ENCODE measurements around the gene KISS1.

The KISS1 gene

DNA sequence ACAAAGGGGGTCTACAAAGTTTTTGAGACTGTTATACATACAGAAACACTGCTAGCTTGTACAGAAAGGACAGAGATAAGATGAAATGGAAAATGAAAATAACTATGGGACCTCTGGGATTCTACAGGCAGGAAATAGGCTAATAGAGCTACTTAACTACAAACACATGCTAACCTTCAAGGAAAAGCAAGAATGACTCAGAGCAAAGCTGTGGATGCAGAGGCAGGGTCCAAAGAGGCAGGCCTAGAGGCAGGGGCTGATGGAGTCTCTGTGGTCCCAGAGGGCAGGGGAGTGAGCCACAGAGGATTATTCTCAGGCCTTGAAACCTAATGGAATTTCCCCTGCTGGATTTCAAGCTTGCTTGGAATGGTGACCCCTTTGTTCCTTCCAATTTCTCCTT lies 36.2 kb upstream of the KISS1 start:
- TF ChIP-seq, protein P1, sequence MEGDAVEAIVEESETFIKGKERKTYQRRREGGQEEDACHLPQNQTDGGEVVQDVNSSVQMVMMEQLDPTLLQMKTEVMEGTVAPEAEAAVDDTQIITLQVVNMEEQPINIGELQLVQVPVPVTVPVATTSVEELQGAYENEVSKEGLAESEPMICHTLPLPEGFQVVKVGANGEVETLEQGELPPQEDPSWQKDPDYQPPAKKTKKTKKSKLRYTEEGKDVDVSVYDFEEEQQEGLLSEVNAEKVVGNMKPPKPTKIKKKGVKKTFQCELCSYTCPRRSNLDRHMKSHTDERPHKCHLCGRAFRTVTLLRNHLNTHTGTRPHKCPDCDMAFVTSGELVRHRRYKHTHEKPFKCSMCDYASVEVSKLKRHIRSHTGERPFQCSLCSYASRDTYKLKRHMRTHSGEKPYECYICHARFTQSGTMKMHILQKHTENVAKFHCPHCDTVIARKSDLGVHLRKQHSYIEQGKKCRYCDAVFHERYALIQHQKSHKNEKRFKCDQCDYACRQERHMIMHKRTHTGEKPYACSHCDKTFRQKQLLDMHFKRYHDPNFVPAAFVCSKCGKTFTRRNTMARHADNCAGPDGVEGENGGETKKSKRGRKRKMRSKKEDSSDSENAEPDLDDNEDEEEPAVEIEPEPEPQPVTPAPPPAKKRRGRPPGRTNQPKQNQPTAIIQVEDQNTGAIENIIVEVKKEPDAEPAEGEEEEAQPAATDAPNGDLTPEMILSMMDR (IDR thresholded peaks at IDR 0.05; ENCODE audit: insufficient read depth, low read depth, low read length, missing control alignments) = no peak
- no peak overlapping the region for H3K4me3 ChIP-seq (ENCODE audit: low read depth, low read length)
- no peak for DNase-seq (ENCODE audit: low read depth)

DNA sequence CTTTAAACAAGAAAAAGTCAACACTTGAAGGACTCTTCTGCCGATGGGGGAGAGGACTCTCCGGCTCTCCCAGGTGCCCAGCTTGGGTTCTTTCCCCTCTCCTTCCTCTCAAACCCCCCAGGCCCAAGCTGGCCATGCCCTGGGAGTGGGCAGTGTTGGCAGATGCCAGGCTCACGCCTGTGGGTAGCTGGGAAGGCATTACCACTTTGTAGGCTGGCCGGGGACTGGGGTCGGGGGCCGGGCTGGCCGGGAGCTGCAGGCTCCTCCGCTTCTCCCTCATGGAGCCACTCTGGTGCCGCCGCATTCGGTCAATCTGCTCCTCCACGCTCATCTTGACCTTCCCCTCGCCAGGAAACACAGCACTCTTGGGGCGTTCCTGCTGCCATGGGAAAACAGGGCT lies 33.9 kb upstream of the KISS1 start:
- TF ChIP-seq, protein P1 (IDR thresholded peaks at IDR 0.05; ENCODE audit: insufficient read depth, low read depth, low read length, missing control alignments) = no peak
- DNase-seq (ENCODE audit: low read depth) = no peak
- no peak overlapping the region for H3K4me3 ChIP-seq (ENCODE audit: low read depth, low read length)

DNA sequence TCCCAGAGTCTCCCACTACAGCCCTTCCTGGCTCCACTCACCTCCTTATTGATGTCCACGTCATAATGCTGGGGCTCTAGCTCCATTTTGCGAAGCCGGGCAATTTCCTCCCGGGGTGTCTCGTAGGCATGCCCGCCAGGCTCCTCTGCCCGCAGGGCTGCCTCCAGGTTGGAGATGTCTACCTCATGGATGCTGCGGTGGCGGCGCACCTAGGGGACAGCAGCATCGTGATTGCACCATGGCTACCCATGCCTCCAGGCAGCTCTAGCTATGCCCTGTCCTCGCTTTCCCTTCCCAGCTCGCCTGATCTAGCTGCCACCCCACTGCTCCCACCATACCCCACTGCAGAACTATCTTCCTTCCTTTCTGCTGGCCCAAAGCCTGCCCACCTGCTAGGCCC lies 32.6 kb upstream of the KISS1 start:
- no peak for DNase-seq (ENCODE audit: low read depth)
- H3K4me3 ChIP-seq (ENCODE audit: low read depth, low read length) = no peak overlapping the region
- TF ChIP-seq, protein P1 (IDR thresholded peaks at IDR 0.05; ENCODE audit: insufficient read depth, low read depth, low read length, missing control alignments) = no peak

DNA sequence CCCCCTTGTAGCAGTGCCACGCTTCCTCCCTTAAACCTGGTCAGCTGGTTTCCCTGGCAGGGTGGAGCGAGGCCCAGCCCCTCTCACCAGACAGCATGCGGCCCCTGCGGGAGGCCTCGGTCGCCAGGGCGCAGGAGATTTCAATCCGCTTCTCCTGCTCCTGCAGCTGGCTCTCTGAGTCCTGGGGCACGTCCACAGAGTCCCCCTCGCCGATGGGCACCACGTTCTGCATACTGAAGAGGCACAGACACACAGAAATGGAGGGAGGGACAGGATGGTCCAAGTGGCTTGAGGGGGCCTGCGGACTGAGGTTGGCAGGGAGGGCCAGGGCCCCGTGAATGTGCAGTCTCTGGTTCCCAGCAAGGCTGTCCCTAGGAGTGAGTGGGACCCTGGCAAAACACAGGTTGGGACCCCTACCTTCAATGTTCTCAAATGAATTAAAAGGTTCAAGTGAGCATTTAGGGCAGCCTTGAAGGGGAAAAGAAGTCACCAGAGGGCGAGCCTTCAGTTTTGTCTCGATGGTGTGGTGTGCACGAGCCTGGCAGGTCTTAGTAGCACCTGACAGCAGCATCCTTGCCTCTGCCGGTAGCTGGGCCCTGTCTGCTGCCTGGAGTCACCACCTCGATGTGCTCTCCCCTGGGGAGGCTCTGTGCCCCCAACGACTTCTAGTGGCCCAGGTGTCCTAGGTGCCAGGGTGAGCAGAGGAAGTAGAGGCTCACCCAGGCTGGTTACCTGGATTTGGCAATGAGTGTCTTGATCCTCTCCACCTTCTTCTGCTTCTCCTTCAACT lies 31.9 kb upstream of the KISS1 start:
- TF ChIP-seq, protein P1 (IDR thresholded peaks at IDR 0.05; ENCODE audit: insufficient read depth, low read depth, low read length, missing control alignments) = no peak
- DNase-seq (ENCODE audit: low read depth) = no peak
- no peak overlapping the region for H3K4me3 ChIP-seq (ENCODE audit: low read depth, low read length)

DNA sequence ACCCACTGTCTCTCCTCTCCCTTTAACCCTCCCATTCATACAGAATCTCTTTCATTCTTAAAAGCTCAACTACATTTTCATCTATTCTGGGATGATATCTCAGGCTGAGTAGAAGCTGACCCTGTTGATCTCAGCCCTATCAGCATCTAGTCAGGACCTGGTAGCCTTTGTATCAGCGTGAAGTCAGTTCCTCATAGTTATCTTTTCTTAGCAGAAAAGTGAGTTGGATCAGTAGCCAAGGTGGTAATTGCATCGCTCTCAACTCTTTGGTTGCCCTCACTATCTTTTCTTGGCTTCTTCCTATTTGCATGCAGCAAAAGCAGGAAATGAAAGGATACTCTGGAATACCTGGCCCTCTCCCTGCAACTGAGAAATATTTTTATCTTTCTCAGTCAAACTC lies 31.1 kb upstream of the KISS1 start:
- TF ChIP-seq, protein P1 (IDR thresholded peaks at IDR 0.05; ENCODE audit: insufficient read depth, low read depth, low read length, missing control alignments) = no peak
- no peak for DNase-seq (ENCODE audit: low read depth)
- H3K4me3 ChIP-seq (ENCODE audit: low read depth, low read length) = no peak overlapping the region

DNA sequence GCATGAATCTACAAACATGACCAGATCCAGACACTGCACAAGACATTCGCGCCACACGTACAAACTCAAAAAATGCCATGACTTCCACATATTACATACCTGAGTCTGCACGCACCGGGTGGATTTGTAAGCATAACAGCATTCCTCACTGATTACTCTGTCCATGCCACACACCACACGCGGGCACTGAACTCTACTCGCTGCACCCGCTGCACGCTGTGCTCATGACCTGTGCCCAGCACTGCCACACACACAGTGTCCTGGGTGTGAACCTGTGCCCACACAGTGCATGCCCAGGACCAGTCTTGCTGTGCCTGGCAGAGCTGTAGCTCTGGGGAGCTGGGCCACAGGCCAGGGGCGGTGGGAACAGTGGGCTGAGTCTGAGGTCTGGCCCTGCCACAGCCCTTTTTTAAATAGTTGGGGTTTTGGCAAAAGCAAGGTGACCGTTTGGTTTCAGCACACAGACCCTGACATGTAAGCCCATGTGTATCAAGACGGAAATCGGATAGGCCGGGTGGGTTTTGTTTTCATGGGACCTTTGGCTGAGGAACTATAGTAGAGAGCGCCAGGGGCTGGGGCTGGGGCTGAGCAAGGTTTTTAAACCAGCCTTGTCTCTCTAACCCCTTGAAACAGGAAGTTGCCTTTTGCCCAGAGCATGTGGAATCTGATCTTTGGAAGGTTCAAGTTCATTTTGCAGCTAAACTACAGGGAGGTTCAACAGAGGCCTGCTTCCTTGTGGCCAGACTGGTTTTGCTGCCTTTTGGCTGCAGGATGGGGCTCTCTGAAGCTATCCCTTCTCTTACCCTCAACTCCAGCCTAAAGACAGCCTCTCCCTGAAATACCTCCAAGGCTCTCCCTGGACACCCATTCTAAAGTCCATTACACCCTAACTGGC lies 29.8 kb upstream of the KISS1 start:
- H3K4me3 ChIP-seq (ENCODE audit: low read depth, low read length) = no peak overlapping the region
- TF ChIP-seq, protein P1 (IDR thresholded peaks at IDR 0.05; ENCODE audit: insufficient read depth, low read depth, low read length, missing control alignments) = no peak
- DNase-seq (ENCODE audit: low read depth) = no peak

Measured in GM12865 (cell line).